GM13977 (cell line): ENCODE data around the gene SAFB2.

Experiments used
- DNase-seq: peaks from one replicate; pipeline ENCODE4 v3.0.0; 2012; ENCODE audit warnings: low spot score
- in situ Hi-C: fragments of 300-500 bp; cut with MboI; formaldehyde crosslinking; loops from one replicate; pipeline ENCODE4 v1.12.0; 2022; ENCODE audit warnings: low sequenced_read_pairs, low pct_unique_long_range_greater_than_20kb, mixed read lengths, inconsistent platforms; ENCODE audit not compliant: unreplicated experiment
- TF ChIP-seq, protein P1 (sequence below): IDR thresholded peaks from 2 replicates; pipeline ENCODE4 v1.5.1; 2012; ENCODE audit warnings: mild to moderate bottlenecking, control low read depth; ENCODE audit not compliant: insufficient read depth; ENCODE audit errors: extremely low read depth, missing control alignments

The SAFB2 gene

DNA sequence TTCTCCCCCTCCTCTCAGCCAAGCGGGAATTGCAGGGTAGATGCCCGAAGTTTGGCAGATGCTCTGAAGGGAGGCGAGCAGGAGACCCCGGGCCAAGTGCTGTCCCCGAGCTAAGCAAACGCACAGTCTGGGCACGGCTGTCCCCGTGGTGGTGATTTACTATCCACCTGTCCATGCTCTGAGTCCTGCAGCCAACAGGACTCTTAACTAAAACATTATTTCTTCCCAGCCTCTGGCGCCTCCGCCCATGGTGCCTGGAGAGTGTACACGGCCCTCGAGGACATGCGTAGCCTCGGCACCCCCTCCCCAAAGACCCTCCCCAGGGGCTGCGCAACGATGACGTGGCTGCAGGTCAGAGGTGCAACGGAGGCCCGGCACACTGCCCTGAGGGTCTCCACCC lies 62.4 kb downstream of the SAFB2 start:
- in situ Hi-C loops = no loop called here
- TF ChIP-seq, protein P1, sequence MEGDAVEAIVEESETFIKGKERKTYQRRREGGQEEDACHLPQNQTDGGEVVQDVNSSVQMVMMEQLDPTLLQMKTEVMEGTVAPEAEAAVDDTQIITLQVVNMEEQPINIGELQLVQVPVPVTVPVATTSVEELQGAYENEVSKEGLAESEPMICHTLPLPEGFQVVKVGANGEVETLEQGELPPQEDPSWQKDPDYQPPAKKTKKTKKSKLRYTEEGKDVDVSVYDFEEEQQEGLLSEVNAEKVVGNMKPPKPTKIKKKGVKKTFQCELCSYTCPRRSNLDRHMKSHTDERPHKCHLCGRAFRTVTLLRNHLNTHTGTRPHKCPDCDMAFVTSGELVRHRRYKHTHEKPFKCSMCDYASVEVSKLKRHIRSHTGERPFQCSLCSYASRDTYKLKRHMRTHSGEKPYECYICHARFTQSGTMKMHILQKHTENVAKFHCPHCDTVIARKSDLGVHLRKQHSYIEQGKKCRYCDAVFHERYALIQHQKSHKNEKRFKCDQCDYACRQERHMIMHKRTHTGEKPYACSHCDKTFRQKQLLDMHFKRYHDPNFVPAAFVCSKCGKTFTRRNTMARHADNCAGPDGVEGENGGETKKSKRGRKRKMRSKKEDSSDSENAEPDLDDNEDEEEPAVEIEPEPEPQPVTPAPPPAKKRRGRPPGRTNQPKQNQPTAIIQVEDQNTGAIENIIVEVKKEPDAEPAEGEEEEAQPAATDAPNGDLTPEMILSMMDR = no peak
- DNase-seq = no peak

DNA sequence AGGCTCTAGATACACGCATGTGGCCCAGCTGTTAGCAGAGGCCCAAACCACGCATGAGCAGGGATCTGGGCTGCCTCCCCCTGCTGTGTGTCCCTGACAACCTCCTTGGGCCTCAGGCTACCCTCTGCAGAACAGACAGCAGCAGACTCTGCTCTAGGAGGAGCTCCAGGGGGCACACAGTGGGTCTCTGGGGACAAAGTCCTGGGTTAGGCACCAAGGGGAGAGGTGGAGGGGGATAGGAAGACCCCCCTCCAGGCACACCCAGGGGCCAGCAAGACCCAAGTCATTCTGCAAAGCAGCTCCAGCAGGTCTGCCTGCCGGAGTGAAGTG lies 62.8 kb downstream of the SAFB2 start:
- in situ Hi-C loops = no loop called here
- TF ChIP-seq, protein P1 = no peak
- no peak for DNase-seq

DNA sequence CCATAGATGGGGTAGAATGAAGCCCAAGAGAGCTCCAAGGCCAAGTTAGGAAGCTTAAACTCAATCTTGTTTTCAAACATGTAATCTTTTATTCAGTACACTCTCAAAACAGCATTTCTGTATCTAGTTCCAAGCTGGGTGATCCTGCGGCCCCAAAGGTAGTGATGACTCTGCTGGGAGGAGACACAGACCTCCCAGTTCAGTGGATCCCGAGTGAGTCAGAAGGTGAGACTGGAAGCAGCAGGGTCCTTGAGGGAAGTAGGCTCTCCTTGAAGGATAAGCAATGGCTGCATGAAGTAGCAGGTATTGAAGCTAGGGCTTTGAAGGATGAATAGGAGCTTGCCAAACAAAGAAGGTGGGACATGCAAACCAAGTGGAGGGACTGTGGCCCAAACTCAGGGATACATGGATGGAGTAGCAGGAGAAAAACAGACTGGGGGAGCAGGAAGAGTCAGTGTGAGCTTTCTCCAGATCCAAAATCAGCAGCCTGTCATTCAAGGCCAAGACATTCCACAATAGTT lies 64.4 kb downstream of the SAFB2 start:
- in situ Hi-C loops = no loop called here
- DNase-seq = no peak
- TF ChIP-seq, protein P1 = no peak

DNA sequence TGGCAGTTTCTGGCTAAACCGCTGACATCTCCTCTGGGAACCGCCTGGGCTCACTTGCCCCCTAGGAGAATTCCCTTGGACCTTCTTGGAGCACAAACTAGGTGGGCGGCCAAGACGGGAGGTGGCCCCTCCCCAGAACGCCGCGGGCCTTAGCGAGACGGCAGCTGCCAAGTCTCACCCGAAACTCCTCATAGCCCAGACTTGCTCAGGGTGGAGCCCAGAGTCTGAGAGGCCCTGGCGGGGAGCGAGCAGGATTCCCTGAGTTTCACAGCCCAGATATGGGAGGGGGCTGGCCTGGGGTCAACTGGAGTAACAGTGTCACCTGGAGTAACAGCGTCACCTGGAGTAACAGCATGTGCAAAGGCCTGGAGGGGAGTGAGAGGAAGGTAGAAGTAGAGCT lies 64.9 kb downstream of the SAFB2 start:
- in situ Hi-C loops = no loop called here
- no peak for DNase-seq
- TF ChIP-seq, protein P1 = no peak

DNA sequence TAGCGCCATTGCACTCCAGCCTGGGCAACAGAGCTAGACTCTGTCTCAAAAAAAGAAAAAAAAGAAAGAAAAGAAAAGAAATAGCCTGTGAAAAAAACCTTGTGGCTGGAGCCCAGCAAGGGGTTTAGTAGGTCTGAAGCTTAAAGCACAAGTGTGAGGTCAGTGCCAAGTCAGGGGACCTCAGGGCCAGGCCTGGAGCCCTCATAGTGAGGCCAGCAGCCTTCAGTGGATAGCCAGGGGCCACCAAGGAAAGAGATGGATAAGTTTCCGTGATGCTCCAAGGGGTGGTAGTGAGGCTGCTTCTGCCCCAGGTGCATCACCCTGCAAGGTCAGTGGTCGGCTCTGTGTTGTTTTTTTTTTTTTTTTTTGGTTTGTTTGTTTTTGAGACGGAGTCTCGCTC lies 67.7 kb downstream of the SAFB2 start:
- in situ Hi-C loops = no loop called here

DNA sequence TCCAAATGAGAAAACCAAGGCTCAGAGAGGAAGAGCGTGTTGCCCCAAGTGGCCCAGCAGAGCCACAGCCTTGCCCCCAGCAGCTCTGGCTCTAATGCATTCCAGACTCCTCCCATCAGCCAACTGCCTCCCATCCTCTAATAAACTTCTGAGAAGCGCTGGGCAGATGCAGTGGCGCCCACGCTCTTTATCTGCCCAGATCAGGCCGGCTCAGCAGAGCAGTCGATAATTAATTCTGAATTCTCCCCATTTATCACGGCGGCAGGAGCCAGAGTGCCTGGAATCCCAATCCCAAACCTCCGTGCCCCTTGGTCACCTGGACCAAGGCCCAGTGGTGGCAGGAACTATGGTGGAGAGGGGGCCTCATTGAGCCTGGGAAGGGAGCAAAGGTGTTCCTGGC lies 68.7 kb downstream of the SAFB2 start:
- TF ChIP-seq, protein P1 = no peak
- DNase-seq = no peak
- in situ Hi-C loops = no loop called here

More for the DNA sequence above, 67.7 kb downstream of the SAFB2 start:
- DNase-seq = no peak
- TF ChIP-seq, protein P1 = no peak

DNA sequence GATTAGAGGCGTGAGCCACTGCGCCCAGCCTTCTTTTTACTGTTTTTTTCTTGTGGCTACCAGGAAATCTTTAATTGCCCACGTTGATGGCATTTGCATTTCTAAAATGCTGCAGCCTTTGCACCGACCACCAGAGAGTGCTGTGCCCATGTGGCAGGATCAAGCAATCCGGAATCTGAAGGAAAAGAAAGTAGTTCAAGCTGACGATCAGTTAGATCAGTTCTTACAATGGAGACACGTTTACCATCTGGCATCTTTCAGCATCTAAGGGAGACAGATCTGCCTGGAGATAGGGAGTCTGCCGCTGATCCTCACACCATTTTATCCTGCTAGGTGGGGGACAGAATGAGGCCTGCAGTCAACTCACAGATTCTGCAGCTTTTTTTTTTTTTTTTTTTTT lies 74.7 kb downstream of the SAFB2 start:
- TF ChIP-seq, protein P1 = peak; percentile 53

More for the DNA sequence above, 74.7 kb downstream of the SAFB2 start:
- DNase-seq = peak; percentile 59
- in situ Hi-C loops = no loop called here
